Neural cell (in vitro differentiated cells): ENCODE results near the gene CCNL2. TPM values are rescaled to one million over a fixed set of nuclear protein-coding genes. Genes with fewer than 3 reads are reported as not detected.

Experiments
- H2AFZ ChIP-seq: fragments of 200-600, 300-800 bp; sonication (generic), shearing (Covaris generic); 2 replicates; pipeline ENCODE4 v1.6.0; 2014; ENCODE audit warnings: low read depth, mild to moderate bottlenecking, antibody characterized with exemption, low read length, moderate library complexity
- H3F3A ChIP-seq: fragments of 200-600 bp; shearing (Covaris generic); 2 replicates; pipeline ENCODE4 v1.6.1; 2016; ENCODE audit warnings: mild to moderate bottlenecking, moderate library complexity, mixed read lengths, antibody characterized with exemption, low read length; ENCODE audit not compliant: insufficient read depth, poor library complexity, severe bottlenecking
- H3K27ac ChIP-seq: fragments of 200-600, 300-800 bp; sonication (generic), shearing (Covaris generic); 2 replicates; pipeline ENCODE4 v1.5.1; 2014; ENCODE audit warnings: mild to moderate bottlenecking, low read length, moderate library complexity
- H3K27me3 ChIP-seq: fragments of 300-800, 200-600 bp; sonication (generic), shearing (Covaris generic); 2 replicates; pipeline ENCODE4 v1.6.0; 2014; ENCODE audit warnings: mild to moderate bottlenecking, low read depth, low read length, moderate library complexity; ENCODE audit not compliant: insufficient read depth
- H3K36me3 ChIP-seq: fragments of 300-800, 200-600 bp; sonication (generic), shearing (Covaris generic); 2 replicates; pipeline ENCODE4 v1.5.1; 2014; ENCODE audit warnings: mild to moderate bottlenecking, antibody characterized with exemption, low read length, moderate library complexity; ENCODE audit not compliant: insufficient read depth
- H3K4me2 ChIP-seq: fragments of 300-800, 200-600 bp; sonication (generic), shearing (Covaris generic); 2 replicates; pipeline ENCODE4 v1.6.0; 2014; ENCODE audit warnings: mild to moderate bottlenecking, low read length
- H3K4me3 ChIP-seq: fragments of 300-800, 200-600 bp; sonication (generic), shearing (Covaris generic); 2 replicates; pipeline ENCODE4 v1.5.1; 2014; ENCODE audit warnings: mild to moderate bottlenecking, low read length, moderate library complexity
- H3K79me2 ChIP-seq: fragments of 200-600 bp; shearing (Covaris generic); replicated peaks from 2 replicates; pipeline ENCODE4 v1.6.0; 2014; ENCODE audit warnings: mild to moderate bottlenecking, low read length, moderate library complexity; ENCODE audit not compliant: insufficient read depth
- H3K9ac ChIP-seq: fragments of 300-800, 200-600 bp; sonication (generic), shearing (Covaris generic); 2 replicates; pipeline ENCODE4 v1.6.1; 2016; ENCODE audit warnings: mild to moderate bottlenecking, low read length, mixed read lengths
- H3K9me2 ChIP-seq: fragments of 200-600 bp; shearing (Covaris generic); 2 replicates; pipeline ENCODE4 v1.6.1; 2016; ENCODE audit warnings: mild to moderate bottlenecking, low read length, mixed read lengths; ENCODE audit not compliant: insufficient read depth
- H3K9me3 ChIP-seq: fragments of 200-600, 300-800 bp; sonication (generic), shearing (Covaris generic); 2 replicates; pipeline ENCODE4 v1.6.1; 2016; ENCODE audit warnings: mild to moderate bottlenecking, mixed run types, low read length, moderate library complexity, mixed read lengths
- H4K20me1 ChIP-seq: fragments of 200-600 bp; shearing (Covaris generic); 2 replicates; pipeline ENCODE4 v1.6.1; 2016; ENCODE audit warnings: mild to moderate bottlenecking, mixed run types; ENCODE audit not compliant: insufficient read depth
- EP300 ChIP-seq: fragments of 450-650 bp; conservative IDR thresholded peaks from 2 replicates; pipeline ENCODE4 v1.6.1; 2014; ENCODE audit warnings: antibody characterized with exemption, mild to moderate bottlenecking, moderate library complexity; ENCODE audit not compliant: poor library complexity, severe bottlenecking
- EZH2 ChIP-seq: fragments of 200-600, 300-800 bp; shearing (Covaris generic), sonication (generic); IDR thresholded peaks from 2 replicates; pipeline ENCODE4 v1.6.1; 2014; ENCODE audit warnings: antibody characterized with exemption, low read length, borderline replicate concordance, mild to moderate bottlenecking; ENCODE audit not compliant: insufficient read depth, poor library complexity, severe bottlenecking
- MXI1 ChIP-seq: fragments of 450-650 bp; conservative IDR thresholded peaks from 2 replicates; pipeline ENCODE4 v1.6.1; 2014; ENCODE audit warnings: antibody characterized with exemption, mild to moderate bottlenecking; ENCODE audit not compliant: poor library complexity, severe bottlenecking
- POLR2AphosphoS5 ChIP-seq: IDR thresholded peaks from 2 replicates; pipeline ENCODE4 v1.6.1; 2012
- RAD21 ChIP-seq: fragments of 450-650 bp; conservative IDR thresholded peaks from 2 replicates; pipeline ENCODE4 v1.6.1; 2014; ENCODE audit warnings: antibody characterized with exemption, mild to moderate bottlenecking, moderate library complexity
- SMC3 ChIP-seq: fragments of 450-650 bp; conservative IDR thresholded peaks from 2 replicates; pipeline ENCODE4 v1.6.1; 2014; ENCODE audit warnings: antibody characterized with exemption, mild to moderate bottlenecking, moderate library complexity; ENCODE audit not compliant: poor library complexity
- TAF1 ChIP-seq: IDR thresholded peaks from 2 replicates; pipeline ENCODE4 v1.6.1; 2012; ENCODE audit warnings: low read depth
- polyA plus RNA-seq: library from polyadenylated mRNA; depleted of rRNA; stranded (reverse); fragments of >200 nt; gene quantifications from 2 replicates; pipeline ENCODE4 v1.2.3, GENCODE V29; 2014
- TF ChIP-seq, protein P1 (sequence below): IDR thresholded peaks from 2 replicates; pipeline ENCODE4 v1.6.1; 2012; ENCODE audit warnings: borderline replicate concordance
- TF ChIP-seq, protein P2 (sequence below): fragments of 450-650 bp; IDR thresholded peaks from 2 replicates; pipeline ENCODE4 v1.5.1; 2014; ENCODE audit warnings: antibody characterized with exemption, mild to moderate bottlenecking, moderate library complexity; ENCODE audit not compliant: poor library complexity, severe bottlenecking

The CCNL2 gene
- polyA plus RNA-seq, 1 donor from 2014 or later = 696 TPM

DNA sequence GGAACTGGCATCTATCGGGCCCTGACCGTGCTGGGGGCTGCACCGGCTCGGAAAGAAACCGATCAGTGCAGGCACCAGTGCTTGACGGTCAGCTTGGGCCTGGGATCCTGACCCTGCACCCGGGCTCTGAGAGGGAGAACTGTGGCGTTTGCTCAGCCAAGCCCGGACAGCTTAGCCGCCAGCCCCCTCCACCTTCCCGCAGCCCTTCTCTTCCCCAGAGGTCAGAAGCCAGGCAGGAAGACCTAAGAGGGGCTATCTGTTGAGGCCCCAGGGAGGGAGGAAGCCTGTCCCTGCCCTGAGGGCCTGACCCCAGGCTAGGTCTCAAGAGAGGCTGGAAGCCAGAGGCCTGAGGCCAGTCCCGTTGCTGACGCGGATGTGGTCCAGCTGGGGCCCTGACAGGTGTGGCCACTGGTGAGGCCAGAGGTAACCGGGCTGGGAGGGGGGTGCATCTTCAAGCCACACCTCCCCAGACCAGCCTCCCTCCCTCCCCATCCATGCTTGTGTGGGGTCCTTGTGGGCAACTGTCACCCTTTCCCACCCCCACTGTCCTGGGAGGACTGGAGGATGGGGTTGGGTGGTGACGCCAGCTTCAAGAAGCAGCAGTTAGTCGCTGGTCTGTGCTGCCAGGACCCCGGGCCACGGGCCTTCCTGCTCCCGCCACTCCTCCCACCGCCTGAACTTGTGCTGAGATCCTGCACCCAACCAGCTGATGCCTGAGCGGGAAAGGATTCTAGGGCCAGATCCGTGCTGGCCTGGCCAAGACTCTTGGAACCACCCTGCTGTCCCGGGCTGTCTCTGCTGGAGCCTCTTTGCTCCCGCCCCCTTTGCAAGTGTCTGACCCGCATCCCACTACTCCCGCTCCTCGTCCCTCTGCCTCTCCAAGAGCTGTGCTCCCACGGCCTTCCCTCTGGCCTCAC lies 47.4 kb downstream of the CCNL2 start:
- no peak overlapping the region for H2AFZ ChIP-seq
- H3K4me2 ChIP-seq = no peak overlapping the region
- H3K9ac ChIP-seq = peak overlapping the region; percentile 7
- H3K27ac ChIP-seq = no peak overlapping the region
- peaks cover 4% of the 10 kb centered on the region for H4K20me1 ChIP-seq
- TF ChIP-seq, protein P1, sequence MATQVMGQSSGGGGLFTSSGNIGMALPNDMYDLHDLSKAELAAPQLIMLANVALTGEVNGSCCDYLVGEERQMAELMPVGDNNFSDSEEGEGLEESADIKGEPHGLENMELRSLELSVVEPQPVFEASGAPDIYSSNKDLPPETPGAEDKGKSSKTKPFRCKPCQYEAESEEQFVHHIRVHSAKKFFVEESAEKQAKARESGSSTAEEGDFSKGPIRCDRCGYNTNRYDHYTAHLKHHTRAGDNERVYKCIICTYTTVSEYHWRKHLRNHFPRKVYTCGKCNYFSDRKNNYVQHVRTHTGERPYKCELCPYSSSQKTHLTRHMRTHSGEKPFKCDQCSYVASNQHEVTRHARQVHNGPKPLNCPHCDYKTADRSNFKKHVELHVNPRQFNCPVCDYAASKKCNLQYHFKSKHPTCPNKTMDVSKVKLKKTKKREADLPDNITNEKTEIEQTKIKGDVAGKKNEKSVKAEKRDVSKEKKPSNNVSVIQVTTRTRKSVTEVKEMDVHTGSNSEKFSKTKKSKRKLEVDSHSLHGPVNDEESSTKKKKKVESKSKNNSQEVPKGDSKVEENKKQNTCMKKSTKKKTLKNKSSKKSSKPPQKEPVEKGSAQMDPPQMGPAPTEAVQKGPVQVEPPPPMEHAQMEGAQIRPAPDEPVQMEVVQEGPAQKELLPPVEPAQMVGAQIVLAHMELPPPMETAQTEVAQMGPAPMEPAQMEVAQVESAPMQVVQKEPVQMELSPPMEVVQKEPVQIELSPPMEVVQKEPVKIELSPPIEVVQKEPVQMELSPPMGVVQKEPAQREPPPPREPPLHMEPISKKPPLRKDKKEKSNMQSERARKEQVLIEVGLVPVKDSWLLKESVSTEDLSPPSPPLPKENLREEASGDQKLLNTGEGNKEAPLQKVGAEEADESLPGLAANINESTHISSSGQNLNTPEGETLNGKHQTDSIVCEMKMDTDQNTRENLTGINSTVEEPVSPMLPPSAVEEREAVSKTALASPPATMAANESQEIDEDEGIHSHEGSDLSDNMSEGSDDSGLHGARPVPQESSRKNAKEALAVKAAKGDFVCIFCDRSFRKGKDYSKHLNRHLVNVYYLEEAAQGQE = no peak
- TF ChIP-seq EZH2 = no peak
- H3K36me3 ChIP-seq = no peaks in the 10 kb centered on the region
- peaks cover 26% of the 10 kb centered on the region for H3K27me3 ChIP-seq
- no peaks in the 10 kb centered on the region for H3F3A ChIP-seq
- H3K4me3 ChIP-seq = peak overlapping the region; percentile 18
- H3K9me3 ChIP-seq = no peaks in the 10 kb centered on the region
- H3K9me2 ChIP-seq = no peaks in the 10 kb centered on the region
- H3K79me2 ChIP-seq = peaks cover 12% of the 10 kb centered on the region

DNA sequence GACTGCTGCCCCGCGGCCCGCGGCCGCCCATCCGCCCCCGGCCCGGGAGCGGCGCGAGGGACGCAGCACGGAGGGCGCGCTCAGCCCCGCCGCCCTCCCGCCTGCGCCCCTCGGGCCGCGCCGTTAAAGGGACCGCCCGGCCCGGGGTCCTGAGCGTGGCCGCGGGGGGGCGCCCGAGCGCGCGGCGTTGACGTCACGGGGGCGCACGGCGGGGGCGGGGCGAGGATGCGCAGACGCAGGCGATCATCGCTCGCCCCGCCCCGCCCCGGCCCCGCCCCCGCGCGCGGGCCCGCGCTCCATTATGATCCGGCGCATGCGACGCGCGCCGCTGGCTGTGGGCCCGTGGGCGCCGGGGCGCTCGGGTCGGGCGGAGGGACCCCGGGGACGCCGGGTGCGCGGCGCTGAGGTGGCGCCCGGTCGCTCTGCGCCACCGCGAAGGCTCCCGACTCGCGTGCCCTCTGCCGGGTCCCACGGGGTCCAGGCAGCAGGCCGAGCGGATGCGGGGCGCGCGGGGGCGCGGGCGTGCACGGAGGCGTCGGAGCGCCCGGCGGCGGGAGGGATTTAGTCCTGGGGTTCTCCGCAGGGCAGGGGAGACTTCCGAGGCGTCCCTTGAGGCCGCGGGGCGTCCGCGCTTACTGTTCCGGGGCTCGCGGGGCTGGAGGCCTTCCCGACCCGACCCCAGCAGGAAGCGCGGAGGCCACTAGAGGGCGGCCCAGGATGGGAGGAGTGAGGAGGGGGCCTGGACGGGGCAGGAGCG lies 49.7 kb downstream of the CCNL2 start, which contains the start of gene DVL1:
DVL1 (minus strand) TSS at position 163 of the 757 bp plus-strand sequence. CDS start 353 bp downstream, outside the sequence.
- Histone ChIP-seq H3K4me3 (peak within 1 kb of the TSS; percentile 82), H3K9me2 (no peaks in the 10 kb centered on the region), H3K9me3 (no peaks in the 10 kb centered on the region), H3K27ac (peak within 1 kb of the TSS; percentile 75), H3K9ac (peak within 1 kb of the TSS; percentile 81), H3K4me2 (peak within 1 kb of the TSS; percentile 89), H3K27me3 (peaks cover 17% of the 10 kb centered on the region), H3F3A (no peaks in the 10 kb centered on the region), H3K79me2 (peaks cover 12% of the 10 kb centered on the region), H3K36me3 (no peaks in the 10 kb centered on the region), H2AFZ (no peak within 1 kb of the TSS), H4K20me1 (peaks cover 13% of the 10 kb centered on the region)
- TF ChIP-seq POLR2AphosphoS5 (peak; percentile 63), EP300 (peak; percentile 49), SMC3 (peak; percentile 66), EZH2 (no peak), TAF1 (no peak), RAD21 (peak; percentile 45), MXI1 (peak; percentile 67)
- TF ChIP-seq, protein P1 = no peak
- TF ChIP-seq, protein P2, sequence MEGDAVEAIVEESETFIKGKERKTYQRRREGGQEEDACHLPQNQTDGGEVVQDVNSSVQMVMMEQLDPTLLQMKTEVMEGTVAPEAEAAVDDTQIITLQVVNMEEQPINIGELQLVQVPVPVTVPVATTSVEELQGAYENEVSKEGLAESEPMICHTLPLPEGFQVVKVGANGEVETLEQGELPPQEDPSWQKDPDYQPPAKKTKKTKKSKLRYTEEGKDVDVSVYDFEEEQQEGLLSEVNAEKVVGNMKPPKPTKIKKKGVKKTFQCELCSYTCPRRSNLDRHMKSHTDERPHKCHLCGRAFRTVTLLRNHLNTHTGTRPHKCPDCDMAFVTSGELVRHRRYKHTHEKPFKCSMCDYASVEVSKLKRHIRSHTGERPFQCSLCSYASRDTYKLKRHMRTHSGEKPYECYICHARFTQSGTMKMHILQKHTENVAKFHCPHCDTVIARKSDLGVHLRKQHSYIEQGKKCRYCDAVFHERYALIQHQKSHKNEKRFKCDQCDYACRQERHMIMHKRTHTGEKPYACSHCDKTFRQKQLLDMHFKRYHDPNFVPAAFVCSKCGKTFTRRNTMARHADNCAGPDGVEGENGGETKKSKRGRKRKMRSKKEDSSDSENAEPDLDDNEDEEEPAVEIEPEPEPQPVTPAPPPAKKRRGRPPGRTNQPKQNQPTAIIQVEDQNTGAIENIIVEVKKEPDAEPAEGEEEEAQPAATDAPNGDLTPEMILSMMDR = peak; percentile 78
